Caco-2 (cell line): ENCODE data around the gene C9orf85. TPM values are rescaled to one million over a fixed set of nuclear protein-coding genes. Genes with fewer than 3 reads are reported as not detected.

Experiments
- BruUV-seq: library from RNA; stranded (reverse); fragments of 400-500 nt; replicated peaks from 2 replicates; lab custom pipeline; 2021; lab: Mats Ljungman, UMichigan
- CTCF ChIA-PET: fragments of 300-600 bp; sonication (Branson Sonifier 250); formaldehyde crosslinking; loops from one replicate; lab custom pipeline; 2022; ENCODE audit warnings: antibody characterized with exemption; lab: Charles Lee
- POLR2A ChIA-PET: fragments of 300-600 bp; sonication (Branson Sonifier 250); formaldehyde crosslinking; loops from one replicate; lab custom pipeline; 2022; ENCODE audit warnings: antibody characterized with exemption; lab: Charles Lee
- DNase-seq, 2 experiments: peaks; one replicate each; pipeline versions ENCODE4 v3.0.0 to v3.0.0-alpha.2; 2020 to 2022
- H3K27me3 ChIP-seq: replicated peaks from 2 replicates; pipeline ENCODE4 v1.6.0; 2011; ENCODE audit warnings: low read length; ENCODE audit not compliant: control insufficient read depth, insufficient read depth
- H3K36me3 ChIP-seq: 2 replicates; pipeline ENCODE4 v1.5.1; 2011; ENCODE audit warnings: low read length; ENCODE audit not compliant: control insufficient read depth, insufficient read depth
- H3K4me1 ChIP-seq: fragments of 250-450 bp; sonication (Bioruptor Pico); 2 replicates; pipeline ENCODE4 v1.5.1; 2020; ENCODE audit warnings: mild to moderate bottlenecking
- H3K4me3 ChIP-seq: 2 replicates; pipeline ENCODE4 v1.5.1; 2011; ENCODE audit warnings: low read depth, mild to moderate bottlenecking, control low read depth, low read length
- H3K9me3 ChIP-seq: fragments of 250-450 bp; sonication (Bioruptor Pico); 2 replicates; pipeline ENCODE4 v1.5.1; 2020; ENCODE audit warnings: mild to moderate bottlenecking, moderate library complexity
- H3K27ac Mint-ChIP-seq: one replicate; pipeline ENCODE4 v1.8.0; 2022; ENCODE audit warnings: mixed read lengths; ENCODE audit not compliant: unreplicated experiment
- H3K27me3 Mint-ChIP-seq: one replicate; pipeline ENCODE4 v1.8.0; 2022; ENCODE audit warnings: mixed read lengths; ENCODE audit not compliant: insufficient read depth, unreplicated experiment
- H3K36me3 Mint-ChIP-seq: one replicate; pipeline ENCODE4 v1.8.0; 2022; ENCODE audit warnings: mild to moderate bottlenecking, mixed read lengths; ENCODE audit not compliant: insufficient read depth, unreplicated experiment
- H3K4me1 Mint-ChIP-seq: one replicate; pipeline ENCODE4 v1.8.0; 2022; ENCODE audit warnings: low read depth, mixed read lengths; ENCODE audit not compliant: unreplicated experiment
- H3K4me3 Mint-ChIP-seq: one replicate; pipeline ENCODE4 v1.8.0; 2022; ENCODE audit warnings: mild to moderate bottlenecking, moderate library complexity, mixed read lengths; ENCODE audit not compliant: unreplicated experiment
- H3K9me3 Mint-ChIP-seq: one replicate; pipeline ENCODE4 v1.8.0; 2022; ENCODE audit warnings: mixed read lengths; ENCODE audit not compliant: unreplicated experiment
- CTCF ChIP-seq, 2 experiments: fragments of 200-600 bp in 1 of 2; IDR thresholded peaks; 1 replicate in 1 of 2; 2 replicates in 1 of 2; pipeline versions ENCODE4 v1.5.1 to v1.8.0; 2011 to 2022; ENCODE audit warnings: antibody characterized with exemption in 1 of 2, control low read depth in 1 of 2, inconsistent platforms in 1 of 2, low read depth in 1 of 2, low read length in 1 of 2, mild to moderate bottlenecking in 1 of 2, moderate library complexity in 1 of 2; ENCODE audit not compliant: insufficient read depth in 1 of 2, severe bottlenecking in 1 of 2, unreplicated experiment in 1 of 2
- intact Hi-C: fragments of 100-400 bp; cut with micrococcal nuclease; formaldehyde crosslinking; loops from one replicate; pipeline ENCODE4 v1.10.0; 2022; ENCODE audit not compliant: unreplicated experiment
- total RNA-seq: library from RNA; stranded (reverse); gene quantifications from 2 replicates; pipeline ENCODE4 v1.2.3, GENCODE V29; 2022

The C9orf85 gene
- total RNA-seq, 1 experiment from 2014 or later: 2.4 TPM

GRCh38 chr9:71985297-71985911 lies 74.0 kb downstream of the C9orf85 start:
- H3K4me3 ChIP-seq: no peak overlapping the region
- no peaks in the 10 kb centered on the region for H3K27me3 ChIP-seq
- POLR2A ChIA-PET: no interaction called here
- Mint-ChIP-seq H3K27ac (no peak overlapping the region), H3K4me1 (peaks cover 8% of the 10 kb centered on the region), H3K4me3 (no peak overlapping the region), H3K9me3 (no peaks in the 10 kb centered on the region), H3K27me3 (no peaks in the 10 kb centered on the region), H3K36me3 (no peaks in the 10 kb centered on the region)
- CTCF ChIA-PET: interaction anchor here (1.2 kb wide), 1 partner anchor 40 kb away, joined by 12 read pairs; no protein-coding TSS in a partner anchor
- intact Hi-C loops: loop anchor here (2.0 to 10.0 kb wide), 2 partner anchors 39 to 181 kb away; no protein-coding TSS in a partner anchor
- BruUV-seq: no TSS peak
- H3K36me3 ChIP-seq: no peaks in the 10 kb centered on the region
- peak in 1 of 2 experiments; percentile 25 for TF ChIP-seq CTCF (IDR thresholded peaks at IDR 0.05; ENCODE audit: insufficient read depth in 1 of 2, low read depth in 1 of 2, low read length in 1 of 2, severe bottlenecking in 1 of 2, unreplicated experiment in 1 of 2)
- H3K4me1 ChIP-seq: no peaks in the 10 kb centered on the region
- no peaks in the 10 kb centered on the region for H3K9me3 ChIP-seq
- peak in 1 of 2 experiments; percentile 4 for DNase-seq

- no peak for DNase-seq
- intact Hi-C loops: loop anchor here (10.0 kb wide), 1 partner anchor 182 kb away; no protein-coding TSS in a partner anchor
- Histone ChIP-seq H3K4me1 (no peaks in the 10 kb centered on the region), H3K36me3 (no peaks in the 10 kb centered on the region), H3K9me3 (no peaks in the 10 kb centered on the region), H3K4me3 (no peak overlapping the region), H3K27me3 (no peaks in the 10 kb centered on the region)
- no peaks in the 10 kb centered on the region for H3K9me3 Mint-ChIP-seq
- H3K27me3 Mint-ChIP-seq: no peaks in the 10 kb centered on the region
- H3K36me3 Mint-ChIP-seq: no peaks in the 10 kb centered on the region
- H3K27ac Mint-ChIP-seq: no peak overlapping the region
- no TSS peak for BruUV-seq
- no peak overlapping the region for H3K4me3 Mint-ChIP-seq
- CTCF ChIA-PET: no interaction called here
- POLR2A ChIA-PET: no interaction called here
- TF ChIP-seq CTCF (IDR thresholded peaks at IDR 0.05; ENCODE audit: insufficient read depth in 1 of 2, low read depth in 1 of 2, low read length in 1 of 2, severe bottlenecking in 1 of 2, unreplicated experiment in 1 of 2): no peak
- peaks cover 8% of the 10 kb centered on the region for H3K4me1 Mint-ChIP-seq
Measured at GRCh38 chr9:71986900-71987299, 75.5 kb downstream of the C9orf85 start.

- Histone ChIP-seq H3K9me3 (no peaks in the 10 kb centered on the region), H3K36me3 (no peaks in the 10 kb centered on the region), H3K4me3 (no peak overlapping the region), H3K4me1 (no peaks in the 10 kb centered on the region), H3K27me3 (no peaks in the 10 kb centered on the region)
- no peak for TF ChIP-seq CTCF (IDR thresholded peaks at IDR 0.05; ENCODE audit: insufficient read depth in 1 of 2, low read depth in 1 of 2, low read length in 1 of 2, severe bottlenecking in 1 of 2, unreplicated experiment in 1 of 2)
- Mint-ChIP-seq H3K4me1 (peaks cover 8% of the 10 kb centered on the region), H3K27ac (no peak overlapping the region), H3K36me3 (no peaks in the 10 kb centered on the region), H3K4me3 (no peak overlapping the region), H3K27me3 (no peaks in the 10 kb centered on the region), H3K9me3 (no peaks in the 10 kb centered on the region)
- no TSS peak for BruUV-seq
- intact Hi-C loops: loop anchor here (10.0 kb wide), 1 partner anchor 183 kb away; no protein-coding TSS in a partner anchor
- ChIA-PET CTCF (no interaction called here), POLR2A (no interaction called here)
- no peak for DNase-seq
Measured at GRCh38 chr9:71987471-71988371, 76.3 kb downstream of the C9orf85 start.
